Measurements from ENCODE around the gene G2E3. TPM values are rescaled to one million over a fixed set of nuclear protein-coding genes. Genes with fewer than 3 reads are reported as not detected.

The G2E3 gene
- total RNA-seq, 1 experiment from 2014 or later = 27.8 TPM

GRCh38 chr14:30657050-30657449 is 98.1 kb downstream of the G2E3 start:
- no peaks in the 10 kb centered on the region for H3K79me2 ChIP-seq (ENCODE audit: low read length)
- no peak overlapping the region for H3K4me3 ChIP-seq (ENCODE audit: low read length)
- no peak overlapping the region for H2AFZ ChIP-seq (ENCODE audit: low read length)
- ATAC-seq (no peak), DNase-seq (no peak)
- H3K36me3 ChIP-seq (ENCODE audit: low read depth, low read length) = peaks cover 36% of the 10 kb centered on the region
- peaks cover 4% of the 10 kb centered on the region; the same call in 1 of the 2 replicates for H3K4me1 ChIP-seq (ENCODE audit: insufficient read depth, low read length)
- ChIA-PET POLR2A (ENCODE audit: unreplicated experiment) (no interaction called here), CTCF (interaction anchor here (0.6 to 0.7 kb wide), 3 partner anchors 122 to 386 kb away, joined by 4 to 6 read pairs (median 5); no protein-coding TSS in a partner anchor)
- H3K27me3 ChIP-seq (ENCODE audit: low read length) = no peaks in the 10 kb centered on the region
- intact Hi-C loops (cut with micrococcal nuclease) = loop anchor here (2.0 kb wide), 1 partner anchor 250 kb away; no protein-coding TSS in a partner anchor
- no peak for TF ChIP-seq CTCF (conservative IDR thresholded peaks at IDR 0.05; ENCODE audit: low read depth, low read length)
- H3F3A ChIP-seq (ENCODE audit: low read length, unreplicated experiment) = no peaks in the 10 kb centered on the region
- no TSS peak for BruUV-seq (replicated peaks)
- H3K4me2 ChIP-seq (ENCODE audit: low read length) = no peak overlapping the region
- H3K27ac ChIP-seq (ENCODE audit: low read length) = no peak overlapping the region
- H3K9me2 ChIP-seq (replicated peaks; ENCODE audit: low read length) = no peaks in the 10 kb centered on the region
- no peaks in the 10 kb centered on the region for H3K9me3 ChIP-seq (ENCODE audit: low read length)
- no peaks in the 10 kb centered on the region for H4K20me1 ChIP-seq (ENCODE audit: low read length)
- no peak overlapping the region for H3K9ac ChIP-seq (ENCODE audit: low read length)

GRCh38 chr14:30657606-30658163 is 98.7 kb downstream of the G2E3 start:
- Histone ChIP-seq H3K4me2 (ENCODE audit: low read length) (no peak overlapping the region), H4K20me1 (ENCODE audit: low read length) (no peaks in the 10 kb centered on the region), H3K27me3 (ENCODE audit: low read length) (no peaks in the 10 kb centered on the region), H3K9me3 (ENCODE audit: low read length) (no peaks in the 10 kb centered on the region), H3K36me3 (ENCODE audit: low read depth, low read length) (peaks cover 39% of the 10 kb centered on the region), H3K4me1 (ENCODE audit: insufficient read depth, low read length) (peaks cover 4% of the 10 kb centered on the region; the same call in 1 of the 2 replicates), H3K79me2 (ENCODE audit: low read length) (no peaks in the 10 kb centered on the region), H3F3A (ENCODE audit: low read length, unreplicated experiment) (no peaks in the 10 kb centered on the region), H3K27ac (ENCODE audit: low read length) (no peak overlapping the region), H3K9me2 (replicated peaks; ENCODE audit: low read length) (no peaks in the 10 kb centered on the region), H3K9ac (ENCODE audit: low read length) (no peak overlapping the region), H2AFZ (ENCODE audit: low read length) (no peak overlapping the region), H3K4me3 (ENCODE audit: low read length) (no peak overlapping the region)
- CTCF ChIA-PET = interaction anchor here (0.6 to 0.7 kb wide), 2 partner anchors 122 to 243 kb away, joined by 4 to 5 read pairs; no protein-coding TSS in a partner anchor
- intact Hi-C loops (cut with micrococcal nuclease) = loop anchor here (2.0 kb wide), 1 partner anchor 249 kb away; no protein-coding TSS in a partner anchor
- no peak for ATAC-seq
- POLR2A ChIA-PET (ENCODE audit: unreplicated experiment) = no interaction called here
- DNase-seq = peak; percentile 35
- no TSS peak for BruUV-seq (replicated peaks)
- peak; percentile 60 for TF ChIP-seq CTCF (conservative IDR thresholded peaks at IDR 0.05; ENCODE audit: low read depth, low read length)
- TF ChIP-seq EZH2 (IDR thresholded peaks at IDR 0.05; ENCODE audit: low read length, unreplicated experiment) = no peak

GRCh38 chr14:30658645-30659044 is 99.7 kb downstream of the G2E3 start:
- CTCF ChIA-PET = no interaction called here

More at GRCh38 chr14:30658645-30659044, 99.7 kb downstream of the G2E3 start:
- intact Hi-C loops (cut with micrococcal nuclease) = no loop called here
- no peaks in the 10 kb centered on the region for H3K9me3 ChIP-seq (ENCODE audit: low read length)
- H4K20me1 ChIP-seq (ENCODE audit: low read length) = no peaks in the 10 kb centered on the region
- TF ChIP-seq EZH2 (IDR thresholded peaks at IDR 0.05; ENCODE audit: low read length, unreplicated experiment) = no peak
- no peaks in the 10 kb centered on the region for H3K9me2 ChIP-seq (replicated peaks; ENCODE audit: low read length)
- peaks cover 37% of the 10 kb centered on the region for H3K36me3 ChIP-seq (ENCODE audit: low read depth, low read length)
- peaks cover 4% of the 10 kb centered on the region; the same call in 1 of the 2 replicates for H3K4me1 ChIP-seq (ENCODE audit: insufficient read depth, low read length)
- no peak overlapping the region for H3K9ac ChIP-seq (ENCODE audit: low read length)
- no peaks in the 10 kb centered on the region for H3K79me2 ChIP-seq (ENCODE audit: low read length)
- H3K4me3 ChIP-seq (ENCODE audit: low read length) = no peak overlapping the region
- no peak overlapping the region for H3K27ac ChIP-seq (ENCODE audit: low read length)
- POLR2A ChIA-PET (ENCODE audit: unreplicated experiment) = no interaction called here
- ATAC-seq (no peak), DNase-seq (no peak)
- BruUV-seq (replicated peaks) = no TSS peak
- no peaks in the 10 kb centered on the region for H3F3A ChIP-seq (ENCODE audit: low read length, unreplicated experiment)
- H3K4me2 ChIP-seq (ENCODE audit: low read length) = no peak overlapping the region
- H2AFZ ChIP-seq (ENCODE audit: low read length) = no peak overlapping the region
- H3K27me3 ChIP-seq (ENCODE audit: low read length) = no peaks in the 10 kb centered on the region
